HG02623 (cell line): ENCODE data around the gene DCHS2.
A peak's percentile ranks its signal among the peaks of the same experiment; 100 is the strongest.

Experiments
- ATAC-seq: cut with Tn5 transposase; IDR thresholded peaks from one replicate; pipeline ENCODE4 v1.9.1; 2021; ENCODE audit warnings: moderate library complexity; ENCODE audit not compliant: unreplicated experiment

Gene DCHS2

DNA sequence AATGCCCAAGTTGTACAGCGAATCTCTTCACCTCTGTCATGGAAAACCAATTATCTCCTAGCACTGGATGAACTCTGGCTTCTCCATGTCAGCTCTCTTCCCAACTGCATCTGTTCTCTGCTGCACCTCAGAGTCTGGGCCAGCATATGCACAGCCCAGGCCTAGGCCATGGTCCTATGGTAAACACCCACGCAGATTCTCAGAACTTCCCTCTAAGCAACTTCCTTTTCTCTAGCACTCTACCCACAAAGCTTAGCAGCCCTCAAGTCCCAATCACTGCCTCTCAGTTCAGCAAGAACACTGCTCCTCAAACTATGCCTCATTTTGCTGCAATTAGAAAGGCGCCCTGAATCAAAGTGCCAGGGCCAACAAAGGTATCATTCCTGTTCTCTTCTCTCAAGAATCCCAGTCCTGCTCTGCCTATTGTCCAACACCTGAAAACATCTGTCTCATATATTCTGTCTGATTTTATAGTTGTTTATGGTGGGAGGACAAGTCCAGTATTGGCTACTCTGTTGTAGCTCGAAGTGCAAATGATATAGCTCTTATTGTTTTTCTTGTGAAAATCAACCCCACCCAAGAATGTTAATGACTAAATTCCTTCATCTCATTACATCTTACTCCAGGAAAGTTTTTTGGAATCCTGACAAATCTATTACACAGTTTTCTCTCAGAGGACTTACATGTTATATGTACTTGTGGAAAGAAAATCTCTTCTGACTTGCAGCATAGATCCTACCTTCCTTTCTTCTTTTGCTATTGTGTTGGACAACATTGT is 85.4 kb downstream of the DCHS2 start:
- peak; percentile 91 for ATAC-seq

DNA sequence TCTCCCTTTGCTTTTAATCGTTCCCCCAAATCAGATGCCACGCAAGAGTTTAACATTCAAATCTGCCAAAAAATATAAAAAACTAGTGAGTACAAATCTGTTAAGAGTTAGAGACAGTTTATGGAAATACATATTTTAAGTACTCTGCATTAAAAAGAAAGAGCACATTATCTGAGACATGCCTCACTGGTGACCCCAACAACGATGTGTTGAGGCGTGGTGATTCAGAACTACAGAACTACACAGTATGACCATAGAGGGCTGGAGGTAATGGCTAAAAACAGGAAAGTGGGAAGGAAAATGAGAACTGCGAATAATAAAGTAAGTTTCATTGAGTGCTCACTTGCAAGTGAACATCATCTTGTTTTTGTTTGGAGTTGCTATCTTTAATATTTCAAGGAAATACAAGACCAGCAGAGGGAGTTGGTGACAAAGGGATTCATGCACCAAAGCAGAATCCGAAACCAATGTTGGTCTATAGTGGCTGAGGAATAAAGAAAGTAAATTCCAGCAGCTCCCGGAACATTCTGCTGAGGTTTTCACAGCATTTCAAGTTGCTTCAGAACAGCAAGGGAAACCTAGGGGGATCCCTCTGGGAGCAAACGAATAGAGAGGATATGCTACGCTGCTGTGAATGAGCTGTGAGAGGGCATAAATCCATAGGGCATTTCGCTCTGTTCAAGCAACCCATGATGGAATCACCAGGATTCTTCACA is 92.2 kb downstream of the DCHS2 start:
- ATAC-seq, result no peak

DNA sequence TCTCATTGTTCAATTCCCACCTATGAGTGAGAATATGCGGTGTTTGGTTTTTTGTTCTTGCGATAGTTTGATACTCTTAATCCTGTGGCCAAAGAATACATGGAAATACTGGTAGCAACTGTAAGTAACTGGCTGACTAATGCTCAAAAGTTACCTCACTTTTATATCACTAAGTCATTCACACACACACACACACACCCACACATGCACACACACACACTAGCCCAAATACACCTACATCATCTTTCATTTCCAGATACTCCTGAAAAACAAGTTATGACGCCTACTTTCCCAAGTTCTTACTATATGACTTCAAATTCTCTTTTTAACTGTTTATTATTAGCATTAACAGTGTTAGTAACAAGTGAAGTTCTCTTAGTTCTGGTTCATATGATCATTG is 101.3 kb downstream of the DCHS2 start:
- no peak for ATAC-seq

DNA sequence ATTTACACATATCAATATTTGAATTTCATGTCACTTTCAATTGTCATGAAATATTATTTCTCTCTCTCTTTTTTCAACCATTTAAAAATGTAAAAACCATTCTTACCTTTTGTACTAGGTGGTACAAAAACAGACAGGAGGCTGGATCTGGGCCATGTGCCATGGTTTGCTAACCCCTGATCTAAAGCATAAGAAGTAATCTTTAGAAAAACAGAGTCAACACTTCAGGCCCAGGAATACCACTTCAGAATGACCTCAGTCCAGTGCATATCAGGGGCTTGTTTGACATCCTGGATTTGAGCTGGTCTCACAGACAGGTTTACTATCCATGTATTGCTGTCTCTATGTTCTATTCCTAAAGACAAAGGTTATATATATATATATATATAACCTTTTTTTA is 102.5 kb downstream of the DCHS2 start:
- no peak for ATAC-seq

DNA sequence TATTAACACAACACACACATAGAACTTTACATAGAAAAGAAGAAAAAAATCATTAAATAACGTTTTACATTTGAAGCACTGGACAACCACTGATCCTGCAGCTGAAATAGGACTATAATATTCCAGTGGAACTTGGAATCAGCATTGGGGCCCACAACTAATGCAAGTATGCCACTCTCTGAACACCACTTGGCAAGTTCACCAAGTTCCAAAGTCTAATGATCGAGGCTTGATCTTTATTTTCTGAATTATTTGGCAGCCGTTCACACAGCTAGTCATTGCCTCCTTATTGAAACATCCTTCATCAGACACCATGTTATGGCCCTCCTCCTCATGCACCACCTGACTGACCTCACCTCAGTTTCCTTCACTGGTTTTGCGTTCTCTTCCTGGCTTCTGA is 107.6 kb downstream of the DCHS2 start:
- ATAC-seq, result no peak

DNA sequence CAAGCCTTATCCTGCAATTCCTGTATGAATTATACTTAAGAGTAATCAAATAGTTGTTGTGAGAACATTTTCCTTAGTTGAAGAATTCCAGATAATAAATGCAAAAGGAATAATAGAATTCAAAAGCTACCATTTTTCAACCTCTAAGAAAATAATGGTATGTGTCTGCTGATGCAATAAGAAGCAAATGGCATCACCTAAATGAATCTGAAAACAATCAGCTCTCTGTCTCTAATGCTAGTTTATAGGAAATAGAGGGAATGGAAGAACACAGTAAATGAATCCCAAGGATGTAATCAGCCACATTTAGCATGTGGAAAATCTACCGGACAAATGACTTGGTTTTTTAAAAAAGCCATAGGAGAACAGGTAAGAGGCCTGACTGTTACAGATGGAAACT is 115.1 kb downstream of the DCHS2 start:
- no peak for ATAC-seq

DNA sequence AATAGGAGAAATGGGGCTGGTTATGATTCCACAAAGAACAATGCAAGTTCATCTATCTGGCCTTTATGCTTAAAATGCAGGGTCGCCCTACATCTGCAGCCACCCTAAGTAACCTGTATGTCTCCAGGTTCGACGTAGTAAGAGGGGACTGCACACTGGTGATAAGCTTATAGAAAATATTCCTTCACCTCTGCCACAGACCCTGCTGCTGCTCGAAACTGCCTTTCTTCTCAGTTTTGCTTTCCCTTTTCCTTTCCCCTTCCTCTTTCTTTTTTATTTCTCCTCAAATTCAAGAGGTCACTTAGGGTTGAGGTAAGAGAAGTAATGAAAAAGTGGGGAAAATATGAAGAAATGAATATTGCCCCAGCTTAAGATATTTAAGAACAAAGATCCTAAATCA is 123.5 kb downstream of the DCHS2 start:
- peak; percentile 51 for ATAC-seq

DNA sequence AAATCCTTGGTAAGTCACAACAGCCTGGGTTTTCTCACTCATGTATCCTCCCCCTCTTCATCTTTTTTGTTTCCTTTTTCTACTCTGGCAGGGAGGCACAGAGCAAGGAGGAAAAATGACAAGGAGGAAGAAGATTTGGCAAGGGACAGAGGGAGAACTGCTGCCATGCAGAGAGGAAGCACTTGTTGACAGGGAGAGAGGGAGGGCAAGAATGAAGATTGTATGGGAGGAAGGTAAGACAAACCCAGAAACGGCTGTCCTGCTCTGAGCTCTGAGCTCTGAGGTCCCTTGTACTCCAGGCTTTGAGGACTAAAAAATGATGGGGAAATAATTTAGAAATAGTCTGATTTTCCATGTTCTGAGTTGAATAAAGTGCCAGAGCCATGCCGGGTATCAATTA is 123.9 kb downstream of the DCHS2 start:
- ATAC-seq, result peak; percentile 32

DNA sequence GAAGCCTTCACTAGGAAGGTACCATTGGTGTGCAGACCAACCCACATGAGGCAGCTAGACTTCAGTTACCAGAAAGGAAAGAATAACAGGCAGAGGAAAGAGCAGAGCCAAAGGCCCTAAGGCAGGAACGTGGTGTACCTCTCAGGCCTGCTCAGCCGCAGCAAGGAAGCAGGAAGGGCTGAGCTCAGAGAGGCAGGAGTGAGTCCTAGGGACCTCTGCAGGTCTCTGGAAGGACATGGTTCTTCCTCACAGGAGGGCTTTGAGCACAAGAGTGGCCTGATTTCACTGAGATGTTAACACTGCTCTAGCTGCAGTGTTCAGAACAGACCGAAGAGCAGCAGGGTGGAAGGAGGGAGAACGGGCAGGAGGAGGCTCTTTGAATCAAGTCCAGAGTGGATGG is 124.6 kb downstream of the DCHS2 start:
- no peak for ATAC-seq

DNA sequence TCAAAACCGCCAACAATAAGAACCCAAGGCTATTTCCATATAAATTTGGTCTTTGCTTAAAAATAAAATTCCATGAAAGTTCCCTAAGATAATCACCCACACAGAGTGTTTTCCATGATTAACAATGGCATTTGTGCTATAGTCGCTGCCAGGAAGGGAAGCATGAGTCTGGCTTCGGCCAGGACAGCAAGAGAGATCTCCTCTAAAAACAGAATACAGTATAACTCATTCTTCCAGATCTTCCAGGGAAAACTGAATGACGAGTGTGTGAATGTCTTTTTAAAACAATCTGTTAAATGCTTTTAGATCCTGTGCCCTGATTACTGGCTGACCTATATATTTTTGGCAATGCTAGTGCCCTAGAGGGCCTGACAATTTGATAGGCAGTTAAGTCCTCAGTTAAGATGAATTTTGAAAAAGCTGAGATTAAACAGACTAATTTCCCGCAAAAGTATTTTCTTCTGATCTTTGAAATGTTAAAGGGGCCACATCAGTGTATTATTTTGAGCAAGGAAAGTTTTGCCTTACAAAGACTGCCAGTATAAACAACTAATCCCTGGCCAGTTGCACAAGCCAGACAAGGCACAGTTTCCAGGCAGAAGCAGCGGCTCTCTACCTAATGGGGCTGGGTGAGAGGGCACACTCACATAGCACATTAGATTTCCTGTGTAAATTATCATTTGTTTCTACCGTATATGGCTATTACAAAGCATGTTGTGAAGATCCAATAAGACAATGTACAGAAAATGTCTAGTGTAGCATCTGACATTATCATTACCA is 127.3 kb downstream of the DCHS2 start:
- no peak for ATAC-seq

DNA sequence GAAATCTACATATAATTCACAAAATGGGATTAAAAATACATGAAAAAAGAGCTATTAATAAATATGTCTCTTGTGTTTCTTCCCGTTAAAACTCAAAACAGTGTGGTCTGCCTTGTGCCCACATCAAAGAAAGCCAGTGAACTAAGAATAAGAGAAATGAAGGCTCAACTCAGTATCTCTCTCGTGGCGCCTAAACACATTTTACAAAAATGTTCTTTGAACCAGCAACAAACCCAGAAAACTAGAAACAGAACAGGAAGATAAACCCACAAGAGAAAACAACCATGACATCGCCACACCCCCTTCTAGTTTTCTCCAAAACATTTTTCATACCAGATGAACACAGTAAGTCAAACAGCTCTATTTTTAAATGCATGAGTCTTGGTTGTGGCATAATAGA is 130.1 kb downstream of the DCHS2 start:
- ATAC-seq, result peak; percentile 61

DNA sequence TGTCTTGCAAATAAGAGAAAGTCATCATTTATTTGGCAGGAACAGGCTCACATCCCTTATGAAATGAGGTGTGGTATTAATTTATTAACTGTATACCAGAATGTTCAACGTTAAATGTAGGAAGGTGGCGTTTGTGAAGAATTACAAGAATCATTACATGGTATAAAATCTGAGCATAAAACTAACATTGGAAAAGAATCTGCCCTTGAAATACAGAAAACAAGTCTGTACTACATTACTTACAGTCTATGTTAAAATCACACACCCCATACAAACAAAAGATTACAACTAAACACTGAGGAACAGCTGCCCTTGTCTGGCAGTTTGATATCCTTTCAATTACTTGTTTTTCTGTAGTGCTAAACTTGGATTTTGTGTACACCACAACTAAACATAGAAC is 131.1 kb downstream of the DCHS2 start:
- no peak for ATAC-seq

DNA sequence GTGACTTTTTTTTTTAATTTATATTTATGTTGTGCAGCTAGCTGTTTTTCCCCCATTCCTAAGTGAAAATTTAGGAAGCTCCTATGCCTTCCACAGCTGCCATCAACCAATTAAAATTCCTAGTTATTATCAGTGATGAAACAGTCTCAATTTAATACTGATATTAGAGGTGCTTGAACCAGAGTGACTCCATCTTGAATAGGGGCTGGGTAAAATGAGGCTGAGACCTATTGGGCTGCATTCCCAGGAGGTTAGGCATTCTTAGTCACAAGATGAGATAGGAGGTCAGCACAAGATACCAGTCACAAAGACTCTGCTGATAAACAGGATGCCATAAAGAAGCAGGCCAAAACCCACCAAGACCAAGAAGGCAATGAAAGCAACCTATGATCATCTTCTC is 136.7 kb downstream of the DCHS2 start:
- no peak for ATAC-seq

DNA sequence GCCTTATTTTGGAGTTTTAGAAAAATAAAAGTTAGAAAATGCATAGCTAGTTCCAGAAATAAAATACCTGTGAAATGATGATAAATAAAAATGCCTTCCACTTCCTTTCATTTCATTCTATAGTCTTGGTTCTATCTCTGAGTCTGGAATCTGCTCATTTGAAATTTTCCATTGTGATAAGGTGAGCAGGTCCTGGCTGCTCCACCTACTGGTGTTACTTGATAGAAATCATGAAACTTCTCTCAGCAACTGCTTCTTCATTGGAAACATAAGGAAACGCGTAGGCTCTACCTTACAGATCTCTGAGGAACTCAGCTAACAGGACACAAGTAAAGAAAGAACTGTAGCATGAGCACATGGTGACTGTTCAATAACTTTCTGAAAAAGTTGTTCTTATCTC is 141.8 kb downstream of the DCHS2 start:
- no peak for ATAC-seq

DNA sequence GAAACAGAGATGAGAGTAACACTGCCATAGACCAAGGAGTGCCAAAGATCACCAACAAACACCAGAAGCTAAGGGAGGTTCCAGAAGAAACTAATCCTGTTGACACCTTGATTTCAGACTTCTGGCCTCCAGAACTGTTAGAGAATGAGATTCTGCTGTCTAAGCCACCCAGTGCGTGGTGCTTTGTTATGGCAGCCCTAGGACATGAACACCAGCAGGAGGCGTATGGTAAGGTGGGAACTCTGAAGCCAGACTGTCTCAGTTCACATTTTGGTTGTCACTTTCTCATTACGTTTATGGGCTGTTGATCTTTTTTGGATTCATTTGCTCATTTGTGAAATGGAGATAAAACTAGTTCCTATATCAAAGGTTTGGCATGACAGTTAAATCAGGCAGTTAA is 142.9 kb downstream of the DCHS2 start:
- no peak for ATAC-seq

DNA sequence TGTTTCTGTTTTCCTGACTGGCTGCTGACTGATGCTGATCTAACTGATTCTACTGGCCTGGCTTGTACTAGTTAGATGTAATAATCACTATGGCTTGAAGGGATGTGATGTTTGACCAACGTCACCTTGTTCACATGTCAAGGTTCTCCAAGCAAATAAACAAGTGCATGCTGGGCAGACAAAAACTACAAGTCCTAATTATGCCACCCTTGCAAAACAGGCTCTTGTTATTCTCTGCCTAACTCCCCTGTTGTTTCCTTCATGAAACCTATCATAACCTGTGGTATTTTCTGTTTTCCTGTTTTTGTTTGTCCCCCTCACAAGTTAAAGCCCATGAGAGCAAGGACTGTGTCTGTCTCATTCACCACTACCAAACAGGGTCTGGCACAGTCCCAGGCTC is 146.2 kb downstream of the DCHS2 start:
- no peak for ATAC-seq

DNA sequence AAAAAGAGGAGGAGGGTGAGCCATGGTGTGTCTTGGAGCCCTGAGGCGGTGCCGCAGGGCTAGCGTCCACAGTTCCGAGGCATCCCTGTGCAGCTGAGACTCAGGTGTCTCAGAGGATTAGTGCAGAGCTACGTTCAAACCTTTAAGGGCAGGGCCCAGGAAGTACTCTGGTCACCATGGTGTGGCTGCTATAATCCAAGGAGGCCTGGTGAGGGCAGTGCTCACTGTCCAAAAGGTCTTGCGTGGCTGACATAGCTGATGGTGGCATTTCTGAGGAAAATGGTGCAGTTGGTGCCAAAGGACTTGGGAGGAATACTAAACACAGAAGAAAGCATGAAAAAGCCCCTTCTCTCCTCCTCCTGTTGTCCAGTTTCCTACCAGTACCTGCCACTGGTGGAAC is 146.9 kb downstream of the DCHS2 start:
- peak; percentile 62 for ATAC-seq

DNA sequence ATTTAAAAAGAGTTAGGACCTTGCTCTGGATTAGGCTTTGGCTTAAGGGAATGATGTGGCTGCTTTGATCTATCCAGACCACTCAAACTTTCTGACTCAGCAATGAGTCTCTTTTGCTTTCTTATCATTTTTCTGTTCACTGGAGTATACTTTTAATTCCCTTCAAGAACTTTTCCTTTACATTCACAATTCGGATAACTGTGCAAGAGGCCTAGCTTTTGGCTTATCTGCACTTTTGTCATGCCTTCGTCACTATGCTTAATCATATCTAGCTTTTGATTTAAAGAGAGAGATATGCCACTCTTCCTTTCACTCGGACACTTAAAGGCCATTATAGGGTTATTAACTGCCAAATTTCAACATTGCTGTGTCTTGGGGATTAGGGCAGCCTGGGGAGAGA is 147.9 kb downstream of the DCHS2 start:
- ATAC-seq, result no peak

DNA sequence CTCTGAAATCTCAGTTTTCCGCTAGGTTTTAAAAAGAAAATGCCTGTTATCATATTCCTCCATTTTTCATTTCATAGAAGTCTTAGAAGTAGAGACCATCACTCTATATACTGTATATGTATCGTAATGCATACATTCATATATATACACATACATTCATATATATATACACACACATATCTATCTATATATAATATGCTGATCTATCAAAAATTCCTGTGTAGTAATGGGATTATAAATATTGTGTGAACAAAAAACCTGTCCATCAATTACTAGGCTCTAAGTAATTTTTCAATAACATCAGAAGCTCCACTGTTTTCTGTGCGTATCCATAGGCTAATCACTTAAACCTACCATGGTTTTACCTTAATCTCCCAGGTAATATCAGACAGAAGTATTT is 150.2 kb downstream of the DCHS2 start:
- no peak for ATAC-seq

DNA sequence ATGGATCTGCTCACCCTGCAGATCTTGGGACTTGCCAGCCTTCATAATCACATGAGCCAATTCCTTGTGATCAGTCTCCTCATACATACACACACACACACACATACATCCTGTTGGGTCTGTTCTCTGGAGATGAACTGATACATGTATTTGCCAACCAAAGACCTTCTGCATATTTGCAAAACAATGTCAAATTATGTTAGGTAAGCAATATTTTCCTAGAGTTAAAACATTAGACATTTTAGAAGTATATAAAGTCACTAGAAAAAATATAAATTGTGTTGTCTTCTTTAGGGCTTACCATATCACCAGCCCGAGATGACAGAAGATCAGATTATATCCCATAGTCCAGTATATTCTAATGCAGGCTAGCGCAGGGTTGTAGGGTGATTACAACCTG is 156.0 kb downstream of the DCHS2 start:
- no peak for ATAC-seq

DNA sequence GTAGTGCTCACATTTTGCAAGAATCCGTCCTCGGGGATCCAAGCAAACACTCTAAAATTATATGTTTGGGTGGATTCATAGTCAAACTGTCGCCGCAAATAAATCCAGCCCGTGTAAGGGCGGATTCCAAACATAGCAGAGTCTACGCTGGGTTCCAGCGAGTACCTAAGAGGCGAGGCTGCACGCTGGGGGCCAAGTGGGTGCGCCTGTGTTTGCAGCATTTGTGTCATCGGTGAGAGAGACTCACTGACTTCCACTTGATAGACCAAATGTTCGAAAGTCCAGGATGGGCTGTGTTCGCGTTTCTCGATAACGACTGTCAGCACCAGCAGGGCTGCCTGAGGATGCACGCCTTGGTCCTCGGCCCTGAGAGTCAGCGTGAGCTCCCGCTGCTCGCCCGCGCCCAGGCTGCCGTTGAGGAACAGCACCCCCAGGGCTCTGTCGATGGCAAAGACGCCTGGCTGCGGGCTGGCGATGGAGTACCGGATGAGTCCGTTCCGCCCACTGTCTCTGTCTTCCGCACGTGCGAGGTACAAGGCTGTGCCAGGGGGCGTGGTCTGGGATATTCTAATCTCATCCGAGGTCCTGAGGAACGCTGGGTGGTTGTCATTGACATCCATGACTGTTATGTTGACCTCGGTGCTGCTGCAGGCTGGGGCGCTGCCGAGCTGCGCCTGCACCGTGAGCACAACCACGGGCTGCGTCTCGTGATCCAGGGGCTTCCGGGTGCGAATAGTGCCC is 158.7 kb downstream of the DCHS2 start:
- peak; percentile 81 for ATAC-seq
